Left lung (tissue), 10 donors: ENCODE data around the gene FBLN1. TPM values are rescaled to one million over a fixed set of nuclear protein-coding genes. Genes with fewer than 3 reads are reported as not detected.

Experiments used
- ATAC-seq: fragments of 200-7000 bp; cut with Tn5 transposase; one replicate; pipeline ENCODE4 v1.9.1; 2020; ENCODE audit warnings: moderate library complexity
- DNase-seq, 4 donors: peaks; one replicate each; pipeline ENCODE4 v3.0.0-alpha.2; 2013 to 2020
- H3K27ac ChIP-seq, 2 donors: fragments of 200-600 bp; sonication (generic) in 1 of 2; one replicate each; pipeline versions ENCODE4 v1.5.0 to v1.8.0; 2020 to 2021
- H3K27me3 ChIP-seq, 2 donors: fragments of 200-600 bp; sonication (generic) in 1 of 2; one replicate each; pipeline versions ENCODE4 v1.5.0 to v1.8.0; 2020 to 2021
- H3K36me3 ChIP-seq, 2 donors: fragments of 200-600 bp; sonication (generic) in 1 of 2; one replicate each; pipeline versions ENCODE4 v1.5.0 to v1.8.0; 2020 to 2021
- H3K4me1 ChIP-seq, 2 donors: fragments of 200-600 bp; one replicate each; pipeline ENCODE4 v1.8.0; 2021
- H3K4me3 ChIP-seq, 2 donors: fragments of 200-600 bp; sonication (generic) in 1 of 2; one replicate each; pipeline versions ENCODE4 v1.5.0 to v1.8.0; 2020 to 2021; ENCODE audit warnings: mild to moderate bottlenecking in 1 of 2
- H3K9me3 ChIP-seq, 2 donors: fragments of 200-600 bp; sonication (generic) in 1 of 2; one replicate each; pipeline versions ENCODE4 v1.5.0 to v1.8.0; 2020 to 2021
- intact Hi-C, 2 donors: fragments of 100-400 bp; cut with DNase I; formaldehyde crosslinking; loops; one replicate each; pipeline versions ENCODE4 v1.11.2 to v1.14.2; 2022
- polyA plus RNA-seq, 6 donors: library from polyadenylated mRNA; unstranded; fragments of 120-200 nt; gene quantifications; one replicate each; pipeline ENCODE4 v1.2.1, GENCODE V29; 2013; ENCODE audit not compliant: insufficient read length in 6 of 6
- total RNA-seq, 2 donors: library from RNA; stranded (reverse); fragmentation: NEBNext Ultra II Directional; extraction: Animal tissue kit (Norgen Biotek cat#: 25700); gene quantifications; one replicate each; pipeline ENCODE4 v1.2.1, GENCODE V29; 2021
- TF ChIP-seq, protein P1 (sequence below), 2 donors: fragments of 200-600 bp; sonication (generic) in 1 of 2; IDR thresholded peaks; one replicate each; pipeline versions ENCODE4 v1.5.0 to v1.8.0; 2021; ENCODE audit warnings: antibody characterized with exemption in 2 of 2
- donor health status: DM: no; HTN: yes; CAD: no.
- donor health status: DM: no; HTN: no; CAD: no.

The FBLN1 gene
- total and polyA plus RNA-seq, 8 donors: 287 to 447 (median 312) TPM

DNA sequence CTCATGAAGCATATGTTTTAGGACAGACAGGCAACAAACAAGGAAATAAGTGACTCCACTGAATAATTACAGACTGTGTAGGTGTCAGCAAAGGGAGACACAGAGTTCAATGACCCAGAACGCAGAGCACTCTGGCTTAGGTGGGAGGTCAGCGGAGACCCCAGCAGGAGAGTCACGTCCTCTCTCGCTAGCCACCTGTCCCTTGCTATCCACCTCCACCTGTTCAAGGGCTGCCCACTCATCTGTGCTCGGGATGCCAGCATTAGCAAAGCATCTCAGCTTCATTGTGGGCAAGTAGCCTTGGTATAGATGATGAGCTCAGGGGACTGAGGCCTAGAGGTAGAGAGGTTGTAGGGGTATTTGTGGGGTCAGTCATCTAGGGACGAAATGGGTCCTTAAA lies 147.1 kb downstream of the FBLN1 start:
- peaks cover 6 to 8% of the 10 kb centered on the region in 2 donors for H3K4me1 ChIP-seq
- no peak for DNase-seq
- intact Hi-C loops: no loop called here
- H3K36me3 ChIP-seq: no peaks in the 10 kb centered on the region
- H3K27me3 ChIP-seq: peaks cover 0 to 49% of the 10 kb centered on the region in 2 donors
- no peak for ATAC-seq
- TF ChIP-seq, protein P1, sequence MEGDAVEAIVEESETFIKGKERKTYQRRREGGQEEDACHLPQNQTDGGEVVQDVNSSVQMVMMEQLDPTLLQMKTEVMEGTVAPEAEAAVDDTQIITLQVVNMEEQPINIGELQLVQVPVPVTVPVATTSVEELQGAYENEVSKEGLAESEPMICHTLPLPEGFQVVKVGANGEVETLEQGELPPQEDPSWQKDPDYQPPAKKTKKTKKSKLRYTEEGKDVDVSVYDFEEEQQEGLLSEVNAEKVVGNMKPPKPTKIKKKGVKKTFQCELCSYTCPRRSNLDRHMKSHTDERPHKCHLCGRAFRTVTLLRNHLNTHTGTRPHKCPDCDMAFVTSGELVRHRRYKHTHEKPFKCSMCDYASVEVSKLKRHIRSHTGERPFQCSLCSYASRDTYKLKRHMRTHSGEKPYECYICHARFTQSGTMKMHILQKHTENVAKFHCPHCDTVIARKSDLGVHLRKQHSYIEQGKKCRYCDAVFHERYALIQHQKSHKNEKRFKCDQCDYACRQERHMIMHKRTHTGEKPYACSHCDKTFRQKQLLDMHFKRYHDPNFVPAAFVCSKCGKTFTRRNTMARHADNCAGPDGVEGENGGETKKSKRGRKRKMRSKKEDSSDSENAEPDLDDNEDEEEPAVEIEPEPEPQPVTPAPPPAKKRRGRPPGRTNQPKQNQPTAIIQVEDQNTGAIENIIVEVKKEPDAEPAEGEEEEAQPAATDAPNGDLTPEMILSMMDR (IDR thresholded peaks at IDR 0.05): no peak
- no peaks in the 10 kb centered on the region for H3K9me3 ChIP-seq
- H3K4me3 ChIP-seq: no peak overlapping the region
- no peak overlapping the region for H3K27ac ChIP-seq

DNA sequence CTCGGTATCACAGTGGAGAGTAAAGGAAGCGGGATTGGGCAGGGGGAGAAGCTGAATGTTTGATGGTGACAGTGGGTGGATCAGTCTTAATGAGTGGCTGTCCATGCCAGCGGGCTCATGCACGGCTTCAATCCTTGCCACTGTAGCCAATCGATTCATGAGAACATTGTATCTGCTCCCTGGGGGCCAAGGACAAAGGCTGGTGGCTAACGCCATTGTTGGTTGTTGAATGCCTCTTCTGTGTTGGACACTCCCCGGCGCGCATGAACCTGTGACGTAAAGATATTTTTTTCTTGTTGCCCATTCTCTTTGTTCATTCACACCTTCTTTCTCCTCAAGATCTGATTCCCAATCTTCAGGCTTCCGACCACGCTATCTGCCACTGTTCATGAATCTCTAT lies 148.0 kb downstream of the FBLN1 start:
- no peak for ATAC-seq

More for the DNA sequence above, 148.0 kb downstream of the FBLN1 start:
- no peaks in the 10 kb centered on the region for H3K9me3 ChIP-seq
- peaks cover 0 to 40% of the 10 kb centered on the region in 2 donors for H3K27me3 ChIP-seq
- TF ChIP-seq, protein P1 (IDR thresholded peaks at IDR 0.05): no peak
- intact Hi-C loops: no loop called here
- DNase-seq: no peak
- peaks cover 0 to 3% of the 10 kb centered on the region in 2 donors for H3K4me1 ChIP-seq
- no peaks in the 10 kb centered on the region for H3K36me3 ChIP-seq
- H3K4me3 ChIP-seq: no peak overlapping the region
- H3K27ac ChIP-seq: no peak overlapping the region

Other genes with a start within 250 kb of the FBLN1 start
- gene UPK3A, start 217.9 kb upstream of the FBLN1 start, total RNA-seq: not detected
- under 1 TPM in 5 of 6 donors, not detected in 1; 0.19 to 0.72 (median 0.27) TPM for gene UPK3A, start 217.9 kb upstream of the FBLN1 start, polyA plus RNA-seq
- 10 to 100 TPM; 23.9 to 31.8 TPM for gene FAM118A, start 192.9 kb upstream of the FBLN1 start, total RNA-seq
- 100 to 1,000 TPM in 1 of 6 donors, 10 to 100 TPM in 5; 24.8 to 210 (median 46.0) TPM for gene FAM118A, start 192.9 kb upstream of the FBLN1 start, polyA plus RNA-seq
- gene SMC1B, start 89.3 kb upstream of the FBLN1 start, total RNA-seq: under 1 TPM; 0.10 to 0.15 TPM
- gene SMC1B, start 89.3 kb upstream of the FBLN1 start, polyA plus RNA-seq: under 1 TPM; 0.10 to 0.35 (median 0.24) TPM
- 1 to 10 TPM; 4.3 to 4.5 TPM for gene RIBC2, start 89.2 kb upstream of the FBLN1 start, total RNA-seq
- gene RIBC2, start 89.2 kb upstream of the FBLN1 start, polyA plus RNA-seq: 10 to 100 TPM in 3 of 6 donors, 1 to 10 TPM in 3; 7.8 to 12.1 (median 9.7) TPM
- 100 to 1,000 TPM; 117 to 131 TPM for gene ATXN10, start 169.0 kb downstream of the FBLN1 start, total RNA-seq
- gene ATXN10, start 169.0 kb downstream of the FBLN1 start, polyA plus RNA-seq: 100 to 1,000 TPM; 217 to 281 (median 245) TPM